NCI-H1694 treated with DMSO at 0.1 percent for 48 hours (cell line): ENCODE measurements around the gene KRT12.
A peak's percentile ranks its signal among the peaks of the same experiment; 100 is the strongest.

Source experiments
- DNase-seq: peaks from one replicate; lab custom pipeline; 2025; lab: John Stamatoyannopoulos, UW

The KRT12 gene

DNA sequence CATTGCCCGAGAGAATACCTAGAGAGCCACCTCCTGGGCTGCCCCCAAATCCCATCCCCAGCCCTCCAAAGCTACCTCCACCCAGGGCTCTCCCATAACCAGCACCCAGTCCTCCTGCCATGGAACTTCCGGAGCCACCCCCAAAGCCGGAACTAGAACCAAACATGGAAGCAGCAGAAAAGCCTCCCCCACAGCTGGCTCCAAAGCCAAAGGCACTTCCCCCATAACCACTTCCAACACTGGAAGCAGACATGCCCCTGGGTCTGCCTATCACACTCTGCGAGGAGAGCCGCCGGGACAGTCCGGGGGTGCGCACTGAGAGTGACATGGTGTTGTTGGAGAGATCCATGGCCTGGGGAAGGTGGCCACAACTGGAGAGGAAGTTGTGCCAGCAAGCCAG, at the start of gene KRT12:
Gene KRT12 (minus strand): TSS at position 386 of the 400 bp plus-strand sequence. CDS start 37 bp downstream, at position 349.
- DNase-seq = no peak

DNA sequence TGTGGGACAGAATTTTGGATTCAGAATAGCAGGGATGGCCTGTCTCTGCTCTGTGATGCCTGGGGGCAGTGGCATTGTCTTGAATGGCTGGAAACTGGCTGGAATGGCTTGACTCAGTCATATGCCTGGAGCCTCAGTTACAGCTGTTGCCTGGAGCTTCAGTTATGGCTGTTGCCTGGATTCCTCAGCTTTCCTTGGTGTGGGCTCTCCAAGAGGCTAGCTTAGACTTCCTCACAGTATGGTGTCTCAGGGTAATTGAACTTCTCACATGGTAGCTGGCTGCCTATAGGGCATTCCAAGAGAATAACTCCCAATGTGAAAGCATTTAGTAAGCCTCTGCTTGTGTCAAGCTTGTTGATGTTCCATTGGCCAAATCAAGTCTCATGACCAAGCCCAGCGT, 49.3 kb upstream of the KRT12 start:
- DNase-seq = no peak

DNA sequence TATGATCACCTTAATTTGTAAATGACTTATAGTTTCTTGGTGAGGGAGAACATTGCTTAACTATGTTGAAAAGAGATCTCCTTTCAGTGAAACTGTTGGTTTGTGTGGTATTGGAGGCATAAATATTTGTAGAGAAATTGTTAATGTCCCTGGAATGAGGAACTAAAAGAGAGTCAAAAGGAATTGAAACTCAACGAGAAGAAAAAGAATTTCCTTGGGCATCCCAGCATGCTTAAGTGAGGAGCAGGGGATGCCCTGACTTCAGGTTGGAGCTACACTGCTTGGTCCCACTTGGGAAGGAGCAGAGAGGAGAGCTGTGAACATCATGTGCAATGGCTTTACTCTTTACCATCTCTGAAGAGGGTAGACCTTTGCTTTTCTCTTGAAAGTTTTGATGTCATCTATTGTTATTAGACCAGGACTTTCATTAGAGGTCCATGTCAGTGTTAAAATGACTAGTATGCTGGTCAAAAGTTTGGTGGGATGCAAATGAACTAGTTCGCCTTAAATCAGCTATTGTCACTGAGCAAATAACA, 48.8 kb upstream of the KRT12 start:
- DNase-seq = no peak

DNA sequence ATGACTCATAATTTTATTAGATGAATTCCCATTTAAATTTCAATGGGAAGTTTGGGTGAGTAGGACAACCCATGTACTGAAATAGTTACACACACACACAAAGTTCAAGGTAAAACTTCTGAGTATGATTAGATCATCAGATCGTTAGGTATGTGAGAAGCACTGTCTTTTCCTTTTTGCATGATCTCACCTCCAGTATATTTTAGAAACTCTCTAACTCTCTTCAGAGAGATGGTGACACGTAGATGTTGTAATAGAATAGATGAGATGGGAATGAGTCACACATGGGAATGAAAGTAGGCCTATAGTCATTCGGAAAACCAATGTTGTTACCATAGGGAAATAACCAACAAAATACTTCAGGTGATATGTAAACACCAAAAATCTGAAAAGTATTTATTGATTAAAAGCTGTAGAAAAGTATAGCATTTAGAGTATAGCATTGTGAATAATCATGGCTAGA, 48.2 kb upstream of the KRT12 start:
- no peak for DNase-seq

DNA sequence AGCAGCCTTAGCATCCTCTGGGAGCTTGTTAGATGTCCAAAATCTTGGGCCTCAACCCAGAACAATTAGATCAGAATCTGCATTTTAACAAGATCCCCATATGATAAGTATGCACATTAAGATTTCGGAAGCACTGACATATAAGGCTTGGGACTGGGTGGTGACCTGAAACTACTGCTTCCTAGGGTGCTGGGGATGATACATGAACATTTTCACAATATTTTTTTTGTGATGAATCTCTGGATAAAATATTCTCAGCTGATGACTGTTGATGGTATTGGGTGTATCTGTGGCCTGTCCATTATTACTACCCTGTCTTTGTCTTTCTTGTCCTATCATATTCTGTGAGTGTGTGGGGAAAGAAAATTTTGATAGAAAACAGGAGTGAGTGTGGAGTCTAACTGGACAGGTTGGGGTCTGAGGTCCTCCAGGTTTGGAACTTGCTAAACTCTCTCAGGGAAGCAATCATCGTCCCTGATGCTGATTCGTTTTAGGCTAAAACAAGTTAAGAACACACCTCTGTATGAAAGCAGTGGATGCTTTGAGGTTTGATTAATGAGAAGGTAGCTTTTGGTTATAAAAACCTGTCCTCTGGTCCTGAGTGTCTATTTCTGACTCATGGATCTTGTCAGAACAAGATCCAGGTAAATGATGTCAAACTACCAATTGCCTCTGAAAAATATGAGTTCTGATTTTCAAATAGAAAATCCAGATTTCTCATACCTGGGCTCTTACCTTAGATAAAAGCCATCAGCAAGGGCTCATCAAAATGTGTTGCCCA, 47.2 kb upstream of the KRT12 start:
- DNase-seq = no peak

DNA sequence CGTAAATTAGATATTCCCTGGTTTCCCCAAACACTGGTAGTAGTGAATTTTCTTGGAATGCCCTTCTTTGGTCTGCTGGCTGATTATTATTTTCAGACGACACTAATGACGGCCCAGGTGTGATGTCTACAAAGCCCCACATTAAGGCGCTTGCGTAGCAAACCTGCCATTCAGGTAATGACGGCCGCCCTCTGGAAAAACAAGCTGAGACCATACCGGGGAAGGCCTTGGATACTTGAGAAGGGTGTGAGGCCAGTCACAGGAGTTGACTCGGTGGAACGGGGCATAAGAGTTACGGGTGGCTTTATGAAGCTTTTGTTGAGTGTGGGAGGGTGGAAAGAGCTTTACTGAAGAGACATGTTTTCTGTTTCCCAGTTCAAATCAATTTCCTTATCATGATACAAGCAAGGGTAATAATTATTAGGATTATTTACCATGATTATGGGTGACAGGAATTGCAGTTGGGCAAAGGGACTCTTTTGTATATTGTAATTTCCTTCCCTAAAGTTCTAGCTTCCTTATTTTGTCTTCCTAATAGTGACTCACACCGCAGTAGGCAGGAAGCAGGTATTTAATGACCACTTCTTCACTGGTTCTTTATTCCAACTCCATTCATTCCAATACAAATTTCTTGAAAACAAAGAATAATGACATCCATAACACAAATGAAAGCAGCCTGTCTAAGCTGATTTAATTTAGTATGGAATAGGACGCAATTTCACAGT, 45.6 kb upstream of the KRT12 start:
- DNase-seq = no peak

DNA sequence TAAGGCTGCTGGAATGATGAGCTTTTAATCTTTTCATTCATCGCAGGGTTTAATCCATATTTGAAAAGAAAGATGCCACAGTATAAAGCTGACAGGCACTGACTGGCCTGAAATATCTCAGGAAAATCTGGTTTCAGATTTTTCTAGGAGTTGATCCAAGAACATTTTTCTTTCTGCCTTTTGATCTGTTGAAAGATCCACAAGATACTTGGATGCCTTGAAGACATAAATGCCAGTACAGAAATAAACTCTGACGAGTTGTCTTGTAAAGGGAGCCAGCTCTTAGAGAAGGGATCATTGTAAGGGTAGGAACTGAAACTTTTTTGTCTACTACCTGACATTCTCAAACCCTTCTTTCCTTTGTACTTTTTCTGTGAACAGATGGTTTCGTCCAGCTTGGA, 43.4 kb upstream of the KRT12 start:
- DNase-seq = no peak

DNA sequence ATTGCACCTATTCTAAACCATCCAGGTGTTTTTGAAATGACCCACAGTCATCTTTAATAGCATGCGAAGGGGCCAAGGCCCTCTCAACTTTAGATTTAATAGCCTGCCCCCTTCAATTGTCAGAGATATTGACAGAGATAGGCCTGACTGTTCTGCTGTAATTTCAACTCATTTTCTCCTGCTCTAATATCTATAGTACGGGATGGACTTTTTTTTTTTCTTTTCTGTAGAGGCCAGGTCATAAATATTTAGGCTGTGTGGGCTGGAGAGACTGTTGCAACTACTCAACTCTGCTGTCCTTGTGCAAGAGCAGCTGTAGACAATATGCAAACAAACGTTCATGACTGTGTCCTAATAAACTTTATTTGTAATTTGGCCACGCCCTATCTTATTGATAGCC, 42.7 kb upstream of the KRT12 start:
- no peak for DNase-seq

DNA sequence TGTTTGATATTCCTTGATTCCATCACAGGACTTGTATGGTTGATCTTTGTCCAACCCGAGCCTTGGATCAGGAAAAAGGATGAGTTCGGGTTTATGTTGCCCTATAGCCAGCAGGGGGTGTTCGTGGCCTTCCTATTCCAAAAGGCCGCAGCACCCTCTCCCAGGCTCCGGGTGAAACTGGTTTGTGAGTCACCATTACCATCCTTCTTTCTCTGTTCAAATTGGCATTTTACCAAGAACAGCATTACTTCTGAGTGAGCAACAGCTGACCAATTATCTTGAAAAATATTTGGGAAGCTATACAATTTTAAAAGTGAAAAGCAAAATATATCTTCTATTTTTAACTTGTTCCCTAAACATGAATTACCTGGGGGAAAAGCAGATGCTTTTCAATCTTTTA, 42.3 kb upstream of the KRT12 start:
- peak; percentile 69 for DNase-seq

DNA sequence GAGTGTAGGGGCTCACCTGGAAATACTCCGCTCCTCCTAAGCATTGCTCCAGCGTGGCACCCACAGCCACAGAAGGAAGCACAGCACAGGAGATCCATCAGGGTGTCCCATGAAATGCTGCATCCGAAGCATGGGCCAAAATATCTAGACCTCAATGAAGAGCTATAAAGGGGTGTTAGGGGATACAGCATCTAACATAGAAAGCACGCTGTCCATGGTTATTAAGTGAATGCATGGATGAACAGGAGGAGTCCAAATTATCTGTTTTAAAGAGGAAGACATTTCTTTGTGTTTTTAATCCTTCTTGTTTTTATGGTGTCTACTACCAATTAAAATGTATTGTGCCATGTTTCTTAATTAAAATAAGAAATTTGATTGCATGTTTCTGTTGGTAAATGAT, 39.6 kb upstream of the KRT12 start:
- no peak for DNase-seq

DNA sequence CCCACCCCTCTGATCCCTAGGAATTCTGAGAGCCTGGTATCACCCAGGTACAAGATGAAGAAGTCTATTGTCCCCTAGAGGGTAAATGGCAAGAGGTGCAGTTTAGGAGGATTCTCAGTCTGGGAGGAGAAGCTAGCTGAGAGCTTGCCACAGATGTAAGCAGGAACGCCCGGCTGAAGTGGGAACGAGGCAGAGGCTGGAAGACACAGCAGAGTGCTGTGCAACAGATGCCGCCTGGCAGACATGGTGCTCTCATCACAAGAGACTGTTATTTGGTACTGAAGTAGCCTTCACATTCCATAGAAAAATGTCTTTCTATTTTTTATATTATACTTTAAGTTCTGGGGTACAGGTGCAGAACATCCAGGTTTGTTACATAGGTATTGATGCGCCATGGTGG, 38.3 kb upstream of the KRT12 start:
- DNase-seq = no peak

DNA sequence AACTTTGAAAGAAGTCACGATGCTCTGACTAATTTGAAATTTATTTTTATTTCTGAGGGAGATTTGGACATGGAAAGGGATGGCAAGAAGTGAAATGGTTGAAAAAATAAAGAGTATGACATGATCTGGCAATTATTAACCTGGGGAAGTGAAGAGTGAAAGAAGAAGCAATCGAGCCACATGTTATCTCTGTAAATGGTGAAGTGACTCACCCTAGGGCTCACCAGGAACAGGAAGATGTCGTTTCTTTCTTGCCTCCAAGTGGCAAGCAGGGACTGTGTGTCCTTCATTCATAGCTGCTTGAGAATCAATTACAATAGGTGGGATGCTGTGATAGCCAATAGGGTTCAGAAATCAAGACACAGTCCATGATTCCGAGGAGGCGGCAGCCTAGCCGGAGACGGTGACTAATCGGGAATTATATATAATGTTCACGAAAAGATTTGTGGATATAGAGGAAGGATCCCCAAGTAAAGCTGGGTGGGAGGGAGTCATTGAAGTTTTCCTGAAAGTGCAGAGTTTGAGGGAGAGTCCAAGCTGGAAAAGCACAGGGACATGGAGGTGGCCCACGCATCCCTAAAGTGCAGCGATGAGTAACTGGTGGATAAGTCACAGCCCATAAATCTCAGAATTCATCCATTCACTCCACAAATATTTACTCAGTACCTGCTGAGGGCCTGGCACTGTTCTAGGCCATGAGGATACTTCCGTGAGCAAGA, 36.3 kb upstream of the KRT12 start:
- DNase-seq = no peak

DNA sequence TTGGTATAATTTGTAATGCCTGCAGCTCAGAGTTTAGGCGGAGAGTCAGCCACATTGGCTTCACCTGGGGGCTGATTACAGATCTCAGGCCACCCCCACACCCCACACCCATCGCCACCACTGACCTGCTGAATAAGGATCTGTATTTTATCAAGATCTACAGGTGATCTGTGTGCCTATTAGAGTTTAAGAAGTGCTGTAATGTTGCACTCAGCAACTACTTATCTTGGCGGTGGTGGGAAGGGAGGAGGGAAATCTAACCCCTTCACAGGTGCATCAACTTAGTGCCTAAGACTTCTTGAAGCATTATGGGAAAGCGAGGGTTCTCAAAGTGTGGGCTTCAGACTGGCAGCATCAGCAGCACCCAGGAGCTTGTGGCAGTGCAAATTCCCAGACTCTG, 35.5 kb upstream of the KRT12 start:
- no peak for DNase-seq

DNA sequence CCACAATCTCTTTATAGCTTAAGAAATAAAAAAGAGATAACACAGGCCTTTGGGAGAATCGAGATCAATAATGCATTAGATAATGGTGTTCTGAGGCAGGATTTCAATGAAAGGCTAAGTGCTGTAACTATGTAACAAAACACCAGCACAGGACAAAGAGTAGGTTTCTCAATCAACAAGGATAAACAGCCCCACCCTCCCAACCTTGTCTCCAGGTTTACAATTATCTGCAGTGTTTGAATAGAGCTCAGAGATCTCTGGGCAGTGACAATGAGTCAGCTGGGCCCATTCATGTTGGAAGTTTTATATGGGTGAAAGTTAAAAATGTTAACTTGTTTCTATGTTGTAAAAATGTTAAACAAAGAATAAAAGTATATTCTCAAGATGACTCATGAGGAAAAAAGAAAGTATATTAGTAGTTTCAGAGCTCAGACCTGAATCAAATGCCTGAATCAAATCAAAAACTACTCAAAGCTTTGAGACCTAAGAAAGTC, 35.0 kb upstream of the KRT12 start:
- DNase-seq = no peak

DNA sequence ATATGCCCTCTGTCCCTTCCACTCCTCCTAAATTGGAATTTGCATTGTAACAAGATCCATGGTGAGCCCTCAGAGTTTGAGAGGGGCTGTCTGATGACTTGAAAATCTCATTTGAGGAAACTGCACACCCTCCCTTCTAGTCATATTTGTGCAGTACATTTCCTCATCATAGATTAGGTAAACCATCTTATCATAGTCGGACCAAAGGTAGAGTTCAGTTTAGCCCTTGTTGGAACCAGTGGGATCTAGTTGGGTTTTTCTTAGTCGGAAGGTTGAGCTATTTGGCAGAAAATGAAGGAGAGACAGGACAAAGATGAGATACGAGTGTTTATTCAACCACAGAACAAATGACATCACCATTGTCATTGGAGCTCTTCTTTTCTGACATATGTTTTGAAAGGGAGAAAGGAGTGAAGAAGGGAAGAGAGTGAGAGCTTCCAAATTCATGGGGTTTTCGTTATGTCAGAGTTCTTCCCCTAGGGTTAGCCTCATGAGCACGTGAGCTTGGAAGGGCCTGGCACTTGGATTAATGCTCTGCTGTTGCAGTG, 33.9 kb upstream of the KRT12 start:
- DNase-seq = no peak

DNA sequence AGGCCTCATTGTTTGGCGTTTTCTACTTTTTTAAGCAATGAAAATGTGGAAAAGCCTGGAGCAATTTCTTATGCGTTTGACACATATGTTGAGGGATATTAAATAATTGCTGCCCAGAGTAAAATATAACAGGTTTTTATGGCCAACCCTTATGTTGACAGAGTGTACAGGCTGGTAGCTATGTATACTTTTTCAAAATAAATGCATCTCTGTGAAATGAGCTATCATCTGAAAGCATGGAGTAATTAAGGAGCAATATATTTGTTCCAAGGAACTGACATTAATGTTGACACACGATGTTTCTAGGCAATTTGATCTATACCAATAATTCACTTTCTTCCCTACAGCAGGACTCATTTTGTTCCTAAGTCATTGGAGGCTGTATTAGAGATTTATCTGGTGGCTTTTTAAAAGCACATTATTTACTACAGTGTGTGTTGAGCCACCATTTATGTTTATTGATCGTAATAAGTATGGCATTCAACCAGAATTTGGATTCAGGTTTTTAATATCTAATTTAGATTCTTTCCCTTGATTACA, 30.0 kb upstream of the KRT12 start:
- no peak for DNase-seq

DNA sequence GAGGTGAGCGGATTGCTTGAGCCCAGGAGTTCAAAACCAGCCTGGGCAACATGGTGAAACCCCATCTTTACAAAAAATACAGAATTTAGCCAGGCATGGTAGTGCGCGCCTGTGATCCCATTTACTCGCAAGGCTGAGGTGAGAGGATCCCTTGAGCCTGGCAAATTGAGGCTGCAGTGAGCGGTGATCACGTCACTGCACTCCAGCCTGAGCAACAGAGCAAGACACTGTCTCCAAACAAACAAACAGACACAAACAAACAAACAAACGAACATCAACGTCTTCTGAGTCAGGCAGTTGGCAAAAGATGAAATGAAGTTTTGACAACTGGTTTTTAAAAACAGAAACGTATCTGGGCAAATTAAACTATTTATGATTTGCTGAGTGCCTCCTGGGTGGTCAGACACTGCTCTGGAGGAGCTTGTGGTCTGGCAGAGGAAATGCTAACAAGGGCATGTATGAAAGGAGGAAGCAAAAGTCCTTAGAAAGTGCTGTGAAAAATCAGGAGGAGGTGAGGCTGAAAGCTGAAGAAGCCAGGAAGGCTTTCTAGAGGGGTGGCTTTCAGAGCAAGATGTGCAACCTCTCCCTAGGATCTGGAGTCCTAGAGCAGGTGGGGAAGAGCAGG, 28.2 kb upstream of the KRT12 start:
- no peak for DNase-seq

DNA sequence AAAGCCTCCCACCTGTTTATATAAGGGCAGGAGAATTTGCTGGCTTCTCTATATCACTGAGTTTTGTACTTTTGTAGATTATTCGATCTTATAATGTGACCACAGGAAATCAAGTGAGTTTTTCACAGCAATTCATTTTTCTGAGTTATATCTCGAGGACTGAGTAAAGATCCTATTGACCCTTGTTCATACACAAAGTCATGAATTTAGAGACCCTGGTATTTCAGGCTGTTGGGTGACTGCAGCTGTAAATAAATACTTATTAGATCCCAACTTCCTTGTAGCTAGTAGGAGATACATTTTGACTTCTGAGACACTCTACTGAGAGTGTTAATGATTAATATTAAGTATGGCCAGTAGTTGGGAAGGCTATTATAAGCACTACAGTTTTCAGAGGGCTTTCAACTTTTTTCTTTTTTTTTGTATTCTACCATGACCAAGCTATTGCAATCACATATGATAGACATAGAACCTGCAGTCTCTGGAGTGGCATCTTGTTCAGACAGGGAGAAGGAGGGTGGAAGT, 21.2 kb upstream of the KRT12 start:
- DNase-seq = no peak

DNA sequence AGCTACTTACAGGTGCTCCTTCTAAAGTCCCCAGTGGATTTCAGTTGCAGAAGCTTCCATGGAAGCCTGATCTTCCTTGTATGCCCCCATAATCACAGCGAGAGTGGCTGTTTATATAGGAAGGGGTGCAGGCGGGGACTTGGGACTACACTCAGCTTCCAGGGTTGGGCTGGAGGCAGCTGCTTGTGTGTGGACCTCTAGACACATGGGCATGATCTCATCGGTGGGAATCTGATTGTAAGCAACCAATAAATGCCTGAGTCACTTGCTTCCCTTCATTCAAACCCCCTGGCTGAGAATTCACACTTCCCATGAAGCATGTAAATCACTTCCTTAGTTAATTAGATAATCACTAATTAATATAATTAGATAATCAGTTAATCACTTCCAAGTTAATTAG, 19.1 kb upstream of the KRT12 start:
- DNase-seq = no peak

DNA sequence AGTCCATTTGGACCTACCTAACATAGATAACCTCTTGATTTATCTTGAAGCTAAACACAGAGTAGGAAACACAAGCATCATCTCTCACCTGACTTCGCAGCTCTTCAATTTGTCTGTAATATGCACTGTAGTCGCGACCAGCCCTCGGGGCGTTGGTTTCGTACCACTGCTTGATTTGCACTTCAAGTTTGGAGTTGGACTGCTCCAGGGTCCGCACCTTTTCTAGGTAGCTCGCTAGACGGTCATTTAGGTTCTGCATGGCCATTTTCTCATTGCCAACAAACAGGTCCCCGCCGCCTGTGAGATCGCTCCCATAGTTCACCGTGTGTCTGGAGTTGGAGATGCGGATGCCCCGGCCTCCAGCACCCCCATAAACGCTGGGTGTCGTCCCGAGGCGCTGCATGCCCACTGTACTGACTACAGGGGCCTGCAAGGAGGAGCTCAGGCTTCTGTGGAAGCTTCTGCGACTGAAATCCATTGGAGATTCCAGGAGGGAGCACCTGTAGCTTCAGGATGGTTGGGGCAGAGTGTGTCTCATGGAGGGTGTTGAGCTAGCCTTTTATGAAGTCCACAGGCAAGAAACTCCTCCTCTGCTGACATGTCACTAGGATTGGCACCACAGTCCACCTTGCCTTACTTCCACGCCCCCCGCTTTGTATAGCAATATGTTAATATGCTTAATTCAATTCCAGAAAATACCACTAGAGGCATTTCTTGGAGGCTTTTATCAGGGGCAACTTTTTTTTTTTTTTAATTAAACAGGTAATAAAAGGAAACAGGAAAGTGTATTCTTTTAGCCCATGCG, 17.9 kb upstream of the KRT12 start, which contains the start of gene KRT20:
Gene KRT20 (minus strand): TSS at position 535 of the 805 bp plus-strand sequence. CDS start 57 bp downstream, at position 478.
- DNase-seq = no peak
